DMS79 treated with DMSO at 0.1 percent for 48 hours (cell line): ENCODE measurements around the gene DCAF8.
"Not testable (repeated sequence)": the region's sequence is repeated elsewhere in the genome, so short reads cannot be mapped to it uniquely, and the experiment has no call there.

Source experiments
- DNase-seq: peaks from one replicate; lab custom pipeline; 2025; lab: John Stamatoyannopoulos, UW

Gene DCAF8

DNA sequence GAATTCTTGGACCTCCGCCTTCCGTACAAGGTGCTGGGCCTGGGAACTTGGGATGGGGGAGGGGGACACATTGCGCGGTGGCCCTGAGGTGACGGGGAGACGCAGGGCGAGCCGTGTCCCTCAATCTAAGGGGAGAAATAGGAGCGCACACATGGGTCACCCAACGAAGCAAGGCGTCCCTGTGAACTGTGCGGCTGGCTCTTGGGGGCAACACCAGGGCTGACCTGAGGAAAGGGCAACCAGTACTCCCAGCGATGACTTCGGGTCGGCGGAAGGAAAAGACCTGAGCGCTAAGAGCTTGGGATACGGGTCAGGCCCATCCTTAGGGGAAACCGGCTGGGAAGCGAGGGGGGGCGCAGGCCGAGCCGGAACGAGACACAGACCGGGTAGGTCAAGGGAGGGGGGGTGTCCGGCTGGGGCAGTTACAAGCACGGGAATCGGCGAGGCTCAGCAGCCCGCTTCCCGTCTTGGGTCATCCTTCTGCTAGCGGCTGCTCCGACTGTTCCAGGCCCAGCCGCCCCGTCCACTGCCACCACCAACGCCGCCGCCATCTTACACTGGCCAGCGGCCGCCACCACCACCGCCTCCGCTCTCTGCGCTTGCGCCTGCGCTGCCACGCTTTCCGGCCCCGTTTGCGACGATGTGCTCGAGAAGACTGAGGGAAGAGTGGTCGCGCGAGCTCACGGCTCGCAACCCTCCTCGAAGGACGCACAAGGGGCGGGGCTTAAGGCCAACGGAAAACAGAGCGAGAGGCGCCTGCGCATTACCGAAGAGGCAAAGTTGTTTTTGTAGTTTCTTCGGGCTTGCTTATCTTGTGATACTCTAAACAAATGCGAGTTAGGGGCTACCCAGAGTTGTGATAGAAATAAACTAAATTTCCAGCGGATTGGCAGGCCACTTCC is at the start of gene DCAF8:
DCAF8 (minus strand) TSS at position 657 of the 902 bp plus-strand sequence. CDS start 18,541 bp downstream, outside the sequence.
- peak; percentile 95 for DNase-seq

GRCh38 chr1:160309571-160309970 is 47.2 kb upstream of the DCAF8 start:
- DNase-seq: no peak

GRCh38 chr1:160309185-160309557 is 46.8 kb upstream of the DCAF8 start:
- no peak for DNase-seq

DNA sequence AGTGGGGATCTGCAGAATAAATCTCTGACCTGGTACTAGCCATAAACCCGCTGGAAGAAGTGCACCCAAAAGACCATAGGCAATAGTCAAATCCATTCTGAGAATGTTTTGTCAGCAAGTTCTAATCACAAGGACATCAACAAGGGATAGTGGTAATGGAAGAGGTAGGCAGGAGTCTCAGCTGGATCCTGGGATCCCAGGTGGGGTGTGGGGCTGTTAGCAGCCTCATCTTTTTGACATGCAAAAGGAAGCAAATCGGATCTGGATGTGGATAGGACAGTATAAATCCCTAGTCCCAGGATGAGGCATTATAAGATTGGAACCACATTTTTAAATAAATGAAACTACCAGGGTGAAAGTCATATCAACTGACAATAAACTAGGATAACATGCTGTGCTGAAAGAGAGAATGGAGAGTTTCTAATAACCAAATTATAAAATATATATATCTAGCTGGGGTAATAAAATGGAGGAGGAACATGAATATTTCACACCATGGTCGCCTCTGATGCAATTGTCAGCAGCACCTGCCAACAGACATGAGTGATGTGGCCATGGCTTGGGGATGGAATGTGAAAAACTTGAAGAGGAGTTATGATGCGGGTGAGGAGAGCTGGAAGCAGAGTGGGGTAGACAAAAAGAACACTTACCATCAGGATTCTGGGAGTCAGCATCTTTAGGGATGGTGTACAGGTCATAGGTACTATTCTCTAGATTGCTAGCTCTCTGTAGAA is 46.3 kb upstream of the DCAF8 start:
- DNase-seq: no peak

- DNase-seq: no peak
These were observed 44.9 kb upstream of the DCAF8 start for GRCh38 chr1:160307118-160307791.

DNA sequence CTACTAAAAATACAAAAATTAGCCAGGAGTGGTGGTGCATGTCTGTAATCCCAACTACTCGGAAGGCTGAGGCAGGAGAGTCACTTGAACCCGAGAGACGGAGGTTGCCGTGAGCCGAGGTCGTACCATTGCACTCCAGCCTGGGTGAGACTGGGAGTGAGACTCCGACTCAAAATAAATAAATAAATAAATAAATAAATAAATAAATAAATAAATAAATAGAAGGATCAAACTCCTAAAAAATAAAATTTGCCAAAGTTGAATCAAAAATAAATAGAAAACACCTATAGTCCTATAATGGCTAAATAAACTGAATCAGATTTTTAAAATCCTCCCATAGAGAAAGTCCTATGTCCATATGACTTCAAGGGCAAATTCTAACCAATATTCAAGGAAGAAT is 37.8 kb upstream of the DCAF8 start:
- no peak for DNase-seq

GRCh38 chr1:160296036-160296435 is 33.7 kb upstream of the DCAF8 start:
- DNase-seq: no peak

DNA sequence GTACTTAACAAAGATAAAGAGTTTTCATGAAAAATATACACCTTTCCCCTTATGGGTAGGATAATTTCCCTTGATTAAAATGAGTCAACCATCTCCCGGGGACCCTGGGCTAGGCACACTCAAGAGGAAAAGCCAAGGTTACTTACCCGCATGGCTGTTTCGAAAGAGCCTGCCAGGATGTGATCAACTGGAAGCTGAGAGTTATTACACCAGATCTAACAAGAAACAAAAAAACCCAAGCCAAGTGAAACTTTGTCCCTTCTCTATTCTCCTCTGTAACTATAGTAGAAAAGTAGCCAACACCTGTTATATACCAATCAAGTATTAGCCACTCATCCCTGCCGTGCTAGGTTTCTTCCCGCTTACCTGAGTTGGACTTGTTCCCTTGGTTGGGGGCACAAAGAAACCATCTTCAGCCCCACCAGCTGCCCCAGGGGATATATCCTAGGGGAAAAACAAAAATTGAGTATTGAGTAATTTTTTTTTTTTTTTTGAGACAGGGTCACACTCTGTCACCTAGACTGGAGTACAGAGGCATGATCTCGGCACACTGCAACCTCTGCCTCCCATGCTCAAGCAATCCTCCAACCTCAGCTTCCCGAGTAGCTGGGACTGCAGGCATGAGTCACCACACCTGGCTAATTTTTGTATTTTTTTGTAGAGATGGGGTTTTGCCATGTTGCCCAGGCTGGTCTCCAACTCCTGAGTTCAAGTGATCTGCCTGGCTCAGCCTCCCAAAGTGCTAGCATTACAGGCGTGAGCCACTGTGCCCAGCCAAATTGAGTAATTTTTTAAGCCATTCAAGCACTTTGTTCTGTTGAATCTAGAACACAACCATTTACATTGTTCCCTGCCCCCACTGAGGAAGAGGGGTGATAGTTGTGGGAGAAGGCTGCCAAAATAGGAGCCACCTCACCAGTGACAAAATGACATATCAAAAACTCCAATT is 30.9 kb upstream of the DCAF8 start:
- DNase-seq: no peak

GRCh38 chr1:160291248-160292220 is 29.2 kb upstream of the DCAF8 start:
- peak; percentile 55 for DNase-seq

DNA sequence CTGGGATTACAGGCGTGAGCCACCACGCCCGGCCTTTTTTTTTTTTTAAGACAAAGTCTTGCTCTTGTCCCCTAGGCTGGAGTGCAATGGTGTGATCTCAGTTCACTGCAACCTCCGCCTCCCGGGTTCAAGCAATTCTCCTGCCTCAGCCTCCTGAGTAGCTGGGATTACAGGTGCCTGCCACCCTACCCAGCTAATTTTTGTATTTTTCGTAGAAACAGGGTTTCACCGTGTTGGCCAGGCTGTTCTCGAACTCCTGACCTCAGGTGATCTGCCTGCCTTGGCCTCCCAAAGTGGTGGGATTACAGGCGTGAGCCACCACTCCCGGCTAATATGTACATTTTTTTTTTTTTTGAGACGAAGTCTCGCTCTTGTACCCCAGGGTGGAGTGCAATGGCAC is 25.4 kb upstream of the DCAF8 start:
- DNase-seq: not testable (repeated sequence)

DNA sequence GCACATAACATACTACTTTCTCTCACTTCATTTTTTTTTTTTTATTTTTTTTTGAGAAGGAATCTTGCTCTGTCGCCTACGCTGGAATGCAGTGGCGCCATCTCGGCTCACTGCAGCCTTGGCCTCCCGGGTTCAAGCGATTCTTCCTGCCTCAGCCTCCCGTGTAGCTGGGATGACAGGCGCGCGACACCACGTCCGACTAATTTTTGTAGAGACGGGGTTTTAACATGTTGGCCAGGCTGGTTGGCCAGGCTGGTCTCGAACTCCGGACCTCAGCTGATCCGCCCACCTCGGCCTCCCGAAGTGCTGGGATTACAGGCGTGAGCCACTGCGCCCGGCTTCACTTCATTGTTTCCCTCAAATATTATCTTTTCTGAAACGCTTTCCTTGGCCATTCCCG is 23.2 kb upstream of the DCAF8 start:
- DNase-seq: no peak

DNA sequence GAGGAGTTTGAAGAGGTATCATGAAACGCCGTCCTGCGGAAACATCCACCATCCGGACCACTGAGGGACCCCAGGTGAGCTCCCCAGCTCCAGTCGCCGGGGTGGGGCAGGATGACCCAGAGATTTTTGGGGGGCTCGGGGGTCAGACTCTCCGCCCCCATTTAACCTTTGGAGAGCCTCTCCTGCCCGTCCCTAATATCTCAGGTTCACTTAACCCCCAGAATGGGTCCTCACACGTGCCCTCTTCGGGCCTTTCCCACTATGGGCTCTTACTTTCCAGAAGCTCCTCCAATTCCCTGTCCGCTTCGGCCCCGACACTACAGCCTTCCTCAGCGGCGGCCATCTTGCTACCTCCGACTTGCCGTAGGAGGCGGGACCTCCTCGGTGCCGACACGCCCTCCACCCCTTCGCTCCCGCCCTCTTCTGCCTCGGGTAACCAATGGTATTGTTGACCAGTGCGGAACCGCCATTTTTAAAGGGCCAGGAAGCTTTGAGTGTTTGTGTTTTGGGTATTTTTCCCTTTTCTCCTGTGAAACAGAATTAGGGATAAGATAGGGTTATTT is 22.5 kb upstream of the DCAF8 start, which contains the start of gene PEX19:
PEX19 (minus strand) TSS at position 352 of the 563 bp plus-strand sequence; CDS start at position 343, 9 bp downstream.
- peak; percentile 90 for DNase-seq

DNA sequence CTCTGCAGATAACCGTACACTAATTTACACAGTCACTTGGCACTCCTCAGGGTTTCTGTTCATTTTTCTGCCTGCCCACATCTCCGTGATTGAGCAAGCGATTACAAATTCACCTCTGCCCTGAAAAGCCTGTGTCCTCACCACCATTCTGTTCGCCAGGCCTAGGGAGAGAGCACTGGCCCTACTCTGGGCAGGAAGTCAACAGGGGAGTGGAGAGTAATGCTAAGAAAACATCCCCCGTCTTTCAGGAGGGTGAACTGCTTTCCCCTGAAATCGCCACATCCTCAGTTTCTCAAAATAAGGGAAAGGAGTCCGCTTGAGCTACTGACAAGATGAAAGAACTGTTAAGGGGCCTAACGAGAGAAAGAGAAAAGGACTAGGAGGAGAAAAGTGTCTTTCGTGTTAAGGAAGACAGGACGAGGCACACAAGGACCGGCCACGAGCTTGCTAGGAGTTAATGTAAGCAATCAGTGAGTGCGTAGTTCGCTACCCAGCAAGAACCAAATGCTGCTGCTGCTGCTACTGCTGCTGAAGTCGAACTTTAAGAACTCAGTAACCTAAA is 22.0 kb upstream of the DCAF8 start:
- peak; percentile 21 for DNase-seq

DNA sequence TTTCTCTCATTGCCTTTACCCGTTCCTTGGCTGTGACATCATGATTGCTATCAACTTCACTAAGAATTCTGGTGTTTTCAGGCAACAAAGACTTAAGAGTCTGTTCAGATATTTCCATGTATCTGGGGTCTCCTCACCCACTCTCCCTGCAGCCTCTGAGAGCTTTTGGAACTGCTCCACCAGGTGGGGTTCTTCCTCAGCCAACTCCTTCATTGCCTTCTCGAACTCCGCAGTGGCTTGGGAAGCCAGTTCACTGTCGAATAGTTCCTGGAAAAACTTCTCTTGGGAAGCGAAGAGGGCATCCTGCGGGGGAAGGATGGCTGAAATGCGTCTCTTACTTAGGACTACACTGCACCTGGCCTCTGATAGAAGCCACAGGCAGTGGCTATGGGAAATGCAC is 20.5 kb upstream of the DCAF8 start:
- no peak for DNase-seq

- DNase-seq: no peak
These were observed 15.6 kb upstream of the DCAF8 start for GRCh38 chr1:160277987-160278386.

DNA sequence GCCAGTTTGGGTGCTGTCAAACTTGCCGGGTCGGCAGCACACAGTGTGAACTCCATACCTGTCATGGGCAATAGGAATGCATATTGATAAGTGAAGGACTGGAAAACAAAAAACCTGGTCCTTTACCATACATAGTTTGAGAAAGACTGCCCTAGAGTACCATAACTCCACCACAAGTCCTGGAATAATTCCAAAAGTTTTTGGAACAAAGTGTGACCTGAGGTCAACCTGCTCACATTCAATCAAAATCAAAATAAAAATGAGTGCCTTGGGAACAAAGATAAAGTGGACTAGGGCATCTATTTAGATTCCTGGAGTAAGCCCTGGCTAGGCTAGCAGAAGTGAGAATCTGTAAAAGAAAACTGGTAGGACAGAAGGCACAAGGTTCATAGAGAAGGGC is 15.0 kb upstream of the DCAF8 start:
- DNase-seq: no peak

DNA sequence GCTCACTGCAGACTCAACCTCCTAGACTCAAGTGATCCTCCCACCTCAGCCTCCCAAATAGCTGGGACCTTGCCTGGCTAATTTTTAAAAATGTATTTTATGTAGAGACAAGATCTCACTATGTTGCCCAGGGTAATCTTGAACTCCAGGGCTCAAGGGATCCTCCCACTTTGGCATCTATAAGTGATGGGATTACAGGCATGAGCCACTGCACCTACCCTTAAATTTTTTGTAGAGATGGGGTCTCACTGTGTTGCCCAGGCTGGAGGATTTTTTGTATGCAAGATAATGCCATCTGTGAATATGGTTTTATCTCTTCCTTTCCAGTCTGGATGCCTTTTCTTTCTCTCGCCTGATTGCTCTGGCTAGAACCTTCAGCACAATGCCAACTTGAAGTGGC is 8.7 kb upstream of the DCAF8 start:
- no peak for DNase-seq

DNA sequence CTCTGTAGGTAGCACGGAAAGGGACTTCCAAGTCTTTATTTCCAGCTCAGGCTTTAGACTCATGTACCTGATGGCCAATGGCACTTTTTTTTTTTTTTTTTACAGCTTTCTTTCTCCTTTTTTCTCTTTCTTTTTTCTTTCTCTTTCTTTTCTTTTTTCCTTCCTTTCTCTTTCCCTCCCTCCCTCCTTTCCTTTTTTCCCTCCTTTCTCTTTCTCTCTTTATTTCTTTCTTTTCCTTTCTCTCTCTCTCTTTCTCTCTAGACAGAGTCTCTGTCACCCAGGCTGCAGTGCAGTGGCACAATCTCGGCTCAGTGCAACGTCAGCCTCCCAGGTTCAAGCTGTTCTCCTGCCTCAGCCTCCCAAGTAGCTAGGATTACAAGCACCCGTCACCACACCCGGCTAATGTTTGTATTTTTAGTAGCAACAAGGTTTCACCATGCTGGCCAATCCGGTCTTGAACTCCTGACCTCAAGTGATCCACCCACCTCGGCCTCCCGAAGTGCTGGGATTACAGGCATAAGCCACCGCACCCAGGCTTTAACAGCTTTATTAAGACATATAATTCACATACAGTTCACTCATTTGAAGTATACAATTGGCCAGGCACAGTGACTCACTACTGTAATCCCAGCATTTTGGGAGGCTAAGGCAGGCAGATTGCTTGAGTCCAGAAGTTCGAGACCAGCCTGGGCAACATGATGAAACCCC is 5.1 kb upstream of the DCAF8 start:
- no peak for DNase-seq

DNA sequence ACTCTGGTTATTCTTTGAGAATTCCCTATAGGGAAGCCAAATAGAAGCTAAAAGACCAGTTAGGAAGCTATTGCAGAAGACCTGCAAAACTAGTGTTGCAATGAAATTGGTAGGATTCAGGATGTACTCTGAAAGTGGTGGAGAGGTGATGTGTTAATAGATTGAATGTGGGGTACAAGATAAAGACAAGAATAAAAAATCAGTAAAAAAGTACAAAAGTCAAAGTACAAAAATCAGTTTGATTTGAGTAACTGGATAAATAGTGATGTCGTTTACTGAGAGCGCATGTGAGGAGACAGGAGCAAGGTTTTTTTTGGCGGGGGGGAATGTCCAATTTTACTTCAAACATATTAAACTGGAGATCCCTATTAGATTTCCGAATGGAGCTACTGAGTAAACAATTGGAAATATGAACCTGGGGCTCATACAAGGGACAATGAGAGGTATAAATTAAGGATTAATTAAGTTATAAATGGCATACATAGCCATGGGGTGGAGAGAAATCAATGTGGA is 2.5 kb upstream of the DCAF8 start:
- DNase-seq: no peak
